HG03558 (cell line): ENCODE measurements around the gene THAP2.

ENCODE experiments used
- ATAC-seq: cut with Tn5 transposase; IDR thresholded peaks from one replicate; pipeline ENCODE4 v1.9.1; 2021; ENCODE audit warnings: moderate number of reproducible peaks; ENCODE audit not compliant: unreplicated experiment; ENCODE audit errors: extremely low read depth

Gene THAP2

GRCh38 chr12:71663561-71664410, at the start of gene THAP2, which contains the start of gene ZFC3H1:
TSS of gene THAP2 (plus strand) at chr12:71664301. CDS start at chr12:71664510, 209 bp downstream.
TSS of gene ZFC3H1 (minus strand) at chr12:71663848. CDS start at chr12:71663610, 238 bp downstream.
- peak; percentile 89 for ATAC-seq

- no peak for ATAC-seq
Observed at GRCh38 chr12:71621938-71622337, 42.2 kb upstream of the THAP2 start.

DNA sequence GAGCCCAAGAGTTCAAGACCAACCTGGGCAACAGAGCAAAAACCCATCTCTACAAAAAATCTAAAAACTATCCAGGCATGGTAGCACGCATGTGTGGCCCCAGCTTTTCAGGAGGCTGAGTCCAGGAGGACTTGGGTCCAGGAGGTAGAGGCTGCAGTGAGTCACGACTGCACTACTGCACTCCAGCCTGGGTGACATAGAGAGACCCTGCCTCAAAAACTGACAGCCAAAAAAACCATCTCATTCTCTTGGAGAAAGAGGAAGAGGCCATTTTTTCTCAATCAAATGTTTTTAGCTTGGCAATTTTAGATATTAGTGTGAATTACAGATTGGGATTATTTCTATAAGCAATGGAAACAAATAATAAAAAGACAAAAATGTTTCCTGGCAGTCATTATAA, 38.6 kb upstream of the THAP2 start:
- ATAC-seq = no peak

- ATAC-seq = peak; percentile 47
Observed at GRCh38 chr12:71626098-71626497, 38.0 kb upstream of the THAP2 start.

GRCh38 chr12:71626768-71627167, 37.3 kb upstream of the THAP2 start:
- ATAC-seq = no peak

GRCh38 chr12:71627438-71628002, 36.6 kb upstream of the THAP2 start:
- ATAC-seq = no peak

DNA sequence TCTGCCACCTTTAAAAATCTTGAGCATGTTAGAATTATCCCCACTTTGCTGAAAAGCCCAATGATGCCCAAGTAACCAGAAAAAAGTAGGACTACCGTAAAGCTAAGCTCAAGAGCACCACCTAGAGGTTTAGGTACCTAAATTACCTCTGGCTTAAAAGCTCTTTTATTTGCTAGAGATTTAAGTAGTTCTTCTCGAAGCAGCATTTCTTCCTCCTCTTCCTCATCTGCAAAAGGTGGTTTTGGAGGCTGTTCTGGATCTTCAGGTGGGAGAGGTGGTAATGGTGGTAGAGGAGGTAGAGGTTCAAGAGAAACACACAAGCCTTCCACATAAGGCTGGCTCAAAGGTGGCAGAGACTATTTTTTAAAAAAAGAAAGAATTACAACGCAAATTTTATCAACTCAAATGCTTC, 27.4 kb upstream of the THAP2 start:
- peak; percentile 51 for ATAC-seq

DNA sequence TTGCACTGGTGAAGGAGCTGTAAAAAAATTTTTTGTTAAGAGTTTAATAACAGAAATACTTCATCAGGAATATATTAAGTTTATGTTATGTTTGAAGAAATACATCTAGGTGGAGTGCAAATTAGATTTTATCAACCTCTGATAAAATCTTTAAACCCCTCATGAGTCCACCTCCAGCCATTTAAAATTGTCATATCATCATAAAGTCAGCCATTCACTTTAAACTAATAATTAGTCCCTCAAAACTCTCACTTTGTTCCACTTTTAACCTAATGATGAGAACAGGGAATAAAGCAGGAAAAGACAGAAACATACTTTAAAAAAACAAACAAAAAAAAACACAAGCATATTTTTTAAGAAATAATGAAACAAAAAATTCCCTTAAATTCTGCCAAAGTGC, 25.6 kb upstream of the THAP2 start:
- ATAC-seq = no peak

GRCh38 chr12:71639341-71639760, 24.8 kb upstream of the THAP2 start:
- ATAC-seq = no peak

- ATAC-seq = no peak
Observed at GRCh38 chr12:71640316-71640715, 23.8 kb upstream of the THAP2 start.

DNA sequence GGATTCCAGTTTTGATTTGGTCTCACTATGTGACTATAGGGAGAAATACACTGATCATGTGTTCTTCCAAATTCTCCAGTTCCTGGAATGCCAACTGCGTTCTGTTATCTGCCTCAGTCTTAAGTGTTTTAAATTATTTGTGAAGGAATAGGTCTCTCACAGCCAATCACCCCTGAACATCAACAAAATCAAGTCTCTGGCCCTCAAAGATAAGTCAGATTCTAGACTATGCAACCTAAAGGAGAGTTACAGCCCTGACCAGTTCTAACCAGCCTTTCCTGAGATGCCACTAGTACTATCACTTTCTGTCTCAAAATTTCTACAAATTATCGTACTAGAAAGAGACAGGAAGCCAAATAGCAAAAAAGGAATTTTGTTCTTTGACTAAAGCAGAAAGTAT, 22.7 kb upstream of the THAP2 start:
- no peak for ATAC-seq

GRCh38 chr12:71642264-71642663, 21.8 kb upstream of the THAP2 start:
- no peak for ATAC-seq

- ATAC-seq = no peak
Observed at GRCh38 chr12:71645268-71645667, 18.8 kb upstream of the THAP2 start.

- ATAC-seq = no peak
Observed at GRCh38 chr12:71646512-71646911, 17.6 kb upstream of the THAP2 start.

DNA sequence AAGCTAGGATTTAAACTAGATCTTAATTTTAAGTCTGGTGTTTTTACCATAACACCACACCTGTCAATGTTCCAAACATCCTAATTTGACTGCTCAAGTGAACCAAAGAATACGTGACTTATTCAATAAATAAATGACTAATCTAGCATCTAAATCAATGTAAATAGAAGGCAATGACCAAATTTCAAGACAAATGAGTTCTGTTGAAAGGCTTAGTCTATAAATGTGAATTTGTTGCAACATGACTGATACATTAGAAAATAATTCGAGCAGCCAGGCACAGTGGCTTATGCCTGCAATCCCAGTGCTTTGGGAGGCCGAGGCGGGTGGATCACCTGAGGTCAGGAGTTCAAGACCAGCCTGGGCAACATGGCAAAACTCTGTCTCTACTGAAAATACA, 15.6 kb upstream of the THAP2 start:
- no peak for ATAC-seq

- no peak for ATAC-seq
Observed at GRCh38 chr12:71649401-71649800, 14.7 kb upstream of the THAP2 start.

DNA sequence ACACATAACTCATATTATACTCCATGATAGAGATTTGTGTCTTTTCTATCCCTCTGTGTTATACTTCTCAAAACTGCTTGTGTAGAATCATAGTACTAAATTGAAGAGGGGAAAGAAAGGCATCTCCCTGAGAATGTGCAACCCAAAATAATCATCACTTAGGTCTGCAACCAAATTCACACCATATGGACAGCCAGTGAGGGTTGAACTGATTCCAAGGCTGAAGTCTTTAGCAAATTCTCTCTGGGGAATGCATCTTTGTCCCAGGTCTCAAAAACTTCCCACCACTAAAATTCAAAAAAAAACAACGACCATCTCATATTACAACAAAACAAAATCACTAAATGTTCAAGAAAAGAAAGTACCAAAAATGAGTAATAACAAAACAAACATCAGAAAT, 11.4 kb upstream of the THAP2 start:
- ATAC-seq = no peak

DNA sequence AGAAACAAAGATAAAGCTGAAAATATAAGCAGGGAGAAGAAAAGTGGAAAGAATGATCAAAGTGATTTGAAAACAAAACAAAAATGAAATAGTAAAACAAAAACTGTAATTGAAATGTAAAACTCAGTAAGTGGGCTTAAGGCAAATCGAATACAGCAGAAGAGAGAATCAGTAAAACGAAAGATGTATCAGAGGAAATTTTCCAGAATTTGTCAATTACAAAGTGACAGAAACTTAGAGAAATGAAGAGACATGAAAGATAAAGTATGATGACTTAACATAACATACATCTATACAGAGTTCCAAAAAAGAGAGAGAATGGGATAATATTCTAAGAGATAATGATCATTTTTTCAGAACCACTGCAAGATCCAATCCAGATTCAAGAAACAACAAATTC, 11.0 kb upstream of the THAP2 start:
- no peak for ATAC-seq

GRCh38 chr12:71654200-71654599, 9.9 kb upstream of the THAP2 start:
- no peak for ATAC-seq

GRCh38 chr12:71655495-71655894, 8.6 kb upstream of the THAP2 start:
- no peak for ATAC-seq

DNA sequence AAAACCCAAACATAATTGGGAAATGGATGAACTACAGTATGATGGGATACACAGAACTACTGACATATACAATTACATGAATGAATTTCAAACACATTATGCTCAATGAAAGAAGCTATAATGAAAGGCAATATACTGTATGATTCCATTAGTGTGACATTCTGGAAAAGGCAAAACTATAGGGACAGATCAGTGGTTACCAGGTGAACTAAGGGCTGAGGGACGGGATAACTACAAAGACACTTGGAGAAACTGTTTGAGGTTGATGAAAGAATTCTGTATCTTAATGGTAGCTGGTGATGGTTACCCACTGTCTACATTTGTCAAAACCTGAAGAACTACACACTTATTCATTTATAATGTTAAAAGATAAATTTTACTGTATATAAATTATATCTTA, 8.2 kb upstream of the THAP2 start:
- ATAC-seq = no peak

DNA sequence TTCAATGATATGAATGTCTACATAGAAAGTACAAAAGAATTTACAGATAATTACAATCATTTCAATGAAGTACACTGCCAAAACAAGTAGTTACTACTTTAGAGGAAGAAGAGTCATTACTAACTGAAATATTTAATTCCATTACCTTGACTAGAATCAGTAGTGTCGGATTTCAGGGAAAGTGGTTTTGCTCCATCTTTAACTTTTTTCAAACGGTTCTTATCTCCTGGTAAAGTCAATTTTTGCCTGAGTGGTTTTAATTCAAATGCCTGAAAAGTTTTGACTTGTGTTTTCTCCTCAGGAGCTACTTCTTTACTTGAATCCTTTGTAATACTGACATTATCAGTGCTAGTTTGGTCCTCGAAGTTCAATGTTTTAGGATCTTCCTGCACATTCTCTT, 7.4 kb upstream of the THAP2 start:
- no peak for ATAC-seq
